GM21360 (cell line): ENCODE data around the gene SPATS2L.
"Not testable (repeated sequence)": the region's sequence is repeated elsewhere in the genome, so short reads cannot be mapped to it uniquely, and the experiment has no call there.

ENCODE experiments used
- ATAC-seq: cut with Tn5 transposase; IDR thresholded peaks from one replicate; pipeline ENCODE4 v1.9.1; 2021; ENCODE audit warnings: mild to moderate bottlenecking, moderate library complexity; ENCODE audit not compliant: unreplicated experiment

Gene SPATS2L

DNA sequence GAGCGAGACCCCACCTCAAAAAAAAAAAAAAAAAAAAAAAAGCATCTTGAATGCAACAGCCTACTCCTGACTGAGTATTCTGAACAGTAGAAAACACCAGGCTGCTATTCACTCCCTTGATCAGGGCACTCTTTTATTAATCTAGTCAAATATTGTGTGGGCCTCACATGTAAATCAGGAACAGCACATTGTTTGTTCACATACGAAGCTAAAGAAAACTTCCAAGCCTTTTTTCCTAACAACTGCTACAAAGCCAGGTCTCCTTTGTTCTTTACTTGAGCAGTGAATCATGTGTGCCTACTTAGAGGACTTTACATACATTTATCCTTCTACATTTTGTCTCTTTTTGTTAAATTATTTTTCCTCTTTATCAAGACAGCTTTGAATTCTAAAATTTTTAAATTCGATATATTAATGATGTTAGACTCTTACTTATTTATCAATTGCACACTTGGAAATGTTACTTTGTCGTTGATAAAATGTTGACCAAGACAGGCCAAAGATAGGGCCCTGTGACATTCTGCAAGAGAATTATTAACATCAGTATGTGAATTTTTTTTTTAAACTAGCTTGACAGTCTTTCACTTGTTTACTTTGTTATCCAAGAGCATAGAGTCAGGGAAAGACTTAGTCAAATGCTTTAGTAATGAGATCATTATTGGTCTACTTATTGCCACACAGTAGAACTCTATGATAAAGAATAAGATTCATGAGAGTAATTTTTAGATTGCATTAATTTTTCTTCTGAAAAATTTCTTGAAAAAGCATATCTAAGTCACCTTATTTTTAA is 13.2 kb downstream of the SPATS2L start:
- no peak for ATAC-seq

DNA sequence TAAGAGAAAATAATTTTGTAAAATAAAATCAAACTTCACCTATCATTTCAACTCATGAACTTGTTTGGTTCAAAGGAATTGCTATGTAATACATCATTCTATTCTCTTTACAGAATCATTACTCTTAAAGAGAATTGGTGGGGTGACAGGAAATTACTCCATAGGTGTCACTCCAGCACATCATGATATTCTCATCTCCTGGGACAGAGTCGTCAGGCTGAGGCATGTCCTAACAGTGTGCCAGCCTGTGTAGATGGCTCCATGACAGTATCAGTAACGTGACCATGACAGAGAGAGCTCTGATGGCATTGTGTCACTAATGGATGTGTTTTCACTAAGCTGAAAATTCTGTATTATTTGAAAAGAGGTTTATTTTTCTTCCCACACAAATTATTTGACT is 13.9 kb downstream of the SPATS2L start:
- ATAC-seq = no peak

DNA sequence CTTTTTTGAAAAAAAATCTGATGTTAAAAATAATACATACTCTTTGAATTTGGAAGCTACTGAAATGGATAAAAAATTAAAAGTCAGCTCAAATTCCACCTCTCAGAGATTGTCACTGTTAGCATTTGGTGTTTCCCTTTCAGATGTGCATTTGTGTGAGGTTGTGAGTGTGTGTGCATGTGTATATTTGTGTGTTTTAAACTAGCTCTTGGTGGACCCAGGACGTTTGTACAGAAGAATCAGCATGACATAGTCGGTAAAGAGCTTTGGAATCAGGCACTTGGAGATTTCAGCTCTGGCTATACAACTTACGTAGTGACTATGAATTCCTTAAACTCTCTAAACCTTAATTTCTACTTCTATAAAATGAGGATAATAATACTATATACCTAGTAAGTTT is 14.5 kb downstream of the SPATS2L start:
- ATAC-seq = no peak

DNA sequence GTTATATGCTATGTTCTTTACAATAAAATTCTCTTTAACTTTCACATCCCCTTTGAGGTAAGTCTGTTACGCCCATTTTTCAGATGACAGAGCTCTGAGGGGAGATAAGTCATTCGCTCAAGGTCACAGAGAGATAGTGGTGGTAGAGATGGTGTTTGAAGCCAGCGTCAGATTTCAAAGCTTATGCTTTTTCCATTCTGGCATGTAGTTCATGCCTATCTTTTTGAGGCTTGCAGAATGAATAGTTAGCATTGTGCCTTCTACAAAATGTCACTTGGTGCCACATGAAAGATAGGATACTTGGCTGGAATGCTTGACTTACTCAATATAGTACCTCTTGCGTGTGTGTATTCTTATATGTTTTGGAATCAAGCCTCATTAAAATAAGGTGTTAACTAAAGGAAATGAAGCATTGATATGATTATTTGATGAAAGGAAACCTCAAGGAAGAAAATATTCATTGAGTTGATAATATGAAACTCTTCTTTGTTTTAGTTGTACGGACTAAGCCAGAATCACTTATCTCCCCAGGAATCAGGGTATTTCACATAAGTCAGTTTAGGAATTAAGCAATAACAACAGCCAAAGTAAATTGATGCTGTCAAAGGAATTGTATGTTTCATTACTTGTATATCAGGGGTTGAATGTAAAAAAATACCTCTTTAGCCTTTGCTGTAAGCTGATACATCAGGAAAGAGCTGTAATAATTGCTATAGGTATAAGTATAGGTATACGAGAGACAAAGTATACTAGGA is 15.5 kb downstream of the SPATS2L start:
- no peak for ATAC-seq

DNA sequence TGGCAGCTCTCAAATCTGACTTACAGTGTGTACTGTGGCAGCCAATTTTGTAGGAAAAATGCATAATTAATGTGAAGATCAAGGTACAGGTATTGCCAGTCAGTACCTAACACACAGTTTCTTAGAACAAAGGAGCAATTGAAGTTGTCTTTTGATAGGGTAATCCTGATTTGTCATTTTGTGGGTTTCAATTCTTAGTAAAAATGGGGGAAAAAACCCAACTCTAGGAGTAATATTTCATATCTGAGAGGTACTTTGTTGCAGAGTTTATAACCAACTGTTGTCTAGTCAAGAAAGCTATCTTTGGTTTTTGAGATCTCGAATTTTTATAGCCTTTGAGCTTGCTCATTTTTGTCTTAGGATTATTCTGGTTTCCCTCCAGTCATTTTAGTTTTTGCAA is 16.1 kb downstream of the SPATS2L start:
- no peak for ATAC-seq

DNA sequence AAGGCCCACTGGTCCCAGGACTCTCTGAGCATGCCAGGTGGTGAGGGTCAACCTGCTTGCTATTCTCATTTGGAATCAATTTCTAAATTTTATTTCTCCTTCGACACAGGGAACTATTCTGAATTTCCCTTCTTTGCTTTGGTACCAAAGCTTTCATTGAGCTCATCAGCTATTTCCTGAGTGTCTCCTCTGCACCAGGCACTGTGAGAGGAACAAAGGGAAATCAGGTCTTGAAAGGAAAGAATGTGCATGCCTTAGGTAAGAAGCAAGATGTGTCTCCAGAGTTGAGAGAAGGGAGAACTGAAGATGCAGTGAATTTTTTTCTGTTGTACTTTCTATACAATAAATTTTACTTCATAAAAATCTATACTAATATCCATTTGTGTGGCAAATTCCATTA is 17.9 kb downstream of the SPATS2L start:
- no peak for ATAC-seq

DNA sequence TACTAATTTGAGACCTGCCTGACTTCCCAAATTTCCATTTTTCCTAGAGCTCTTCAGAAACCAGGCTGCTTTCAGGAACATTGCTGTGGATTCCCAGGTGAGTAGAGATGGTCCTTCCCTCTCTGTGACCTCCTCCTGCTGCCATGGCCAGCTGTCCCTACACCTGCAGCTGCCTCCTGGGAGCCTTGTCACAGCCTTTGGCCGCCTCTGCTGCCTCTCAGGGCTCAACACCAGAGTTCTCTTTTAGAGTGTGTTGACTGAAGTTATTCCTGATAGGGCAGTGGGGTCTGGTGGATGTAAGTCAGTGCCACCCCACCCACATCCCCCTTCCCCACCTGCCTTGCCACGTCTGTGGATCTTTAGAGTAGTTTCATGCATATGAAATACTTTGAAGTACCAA is 22.9 kb downstream of the SPATS2L start:
- ATAC-seq = no peak

DNA sequence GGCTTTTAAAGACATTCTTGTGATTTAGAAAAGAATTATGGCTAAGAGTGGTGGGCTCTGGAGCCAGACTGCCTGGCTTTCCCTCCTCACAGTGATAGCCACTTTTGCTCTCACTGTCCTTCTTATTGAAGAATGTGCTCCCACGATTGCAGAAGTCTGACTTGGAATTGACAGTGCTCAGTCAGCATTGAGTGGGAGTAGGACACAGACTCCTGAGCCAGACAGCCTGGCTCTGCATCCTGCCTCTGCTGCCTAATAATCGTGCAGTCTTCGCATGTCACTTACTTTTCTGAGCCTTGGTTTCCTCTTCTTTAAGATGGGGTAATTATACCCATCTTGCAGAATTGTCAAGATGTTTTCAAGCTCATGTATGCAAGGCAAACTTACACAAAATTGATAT is 23.3 kb downstream of the SPATS2L start:
- no peak for ATAC-seq

DNA sequence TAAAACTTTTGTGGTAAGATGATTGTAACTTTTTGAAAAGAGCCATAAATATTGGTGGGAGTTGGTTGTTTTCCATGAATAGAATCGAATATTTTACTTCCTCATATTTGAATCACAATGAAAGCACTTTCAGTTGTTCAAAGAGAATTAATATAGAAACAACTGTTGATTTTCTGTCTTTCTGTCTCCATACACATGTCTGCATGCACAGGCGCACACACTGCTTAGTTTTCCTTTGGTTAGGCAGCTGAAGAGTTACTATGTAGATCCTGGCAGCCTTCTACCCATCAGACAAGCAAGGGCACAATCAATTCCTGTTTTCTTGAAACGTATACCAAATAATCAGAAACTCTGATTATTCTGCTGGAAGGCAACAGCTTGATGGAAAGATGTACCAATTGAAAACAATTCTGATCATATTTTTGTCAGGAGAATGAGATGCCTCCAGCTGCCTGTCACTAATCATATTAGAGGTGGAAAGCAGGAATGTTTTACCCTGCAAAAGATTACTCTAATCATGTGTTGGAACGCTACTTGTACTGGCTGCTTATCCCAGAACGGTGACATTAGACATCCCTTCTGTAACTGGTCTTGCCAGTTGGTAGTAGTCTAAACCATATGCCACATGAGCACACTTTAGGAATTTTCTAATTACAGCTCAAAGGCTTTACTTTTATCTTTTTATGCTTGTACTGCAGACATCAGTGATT is 24.0 kb downstream of the SPATS2L start:
- ATAC-seq = no peak

DNA sequence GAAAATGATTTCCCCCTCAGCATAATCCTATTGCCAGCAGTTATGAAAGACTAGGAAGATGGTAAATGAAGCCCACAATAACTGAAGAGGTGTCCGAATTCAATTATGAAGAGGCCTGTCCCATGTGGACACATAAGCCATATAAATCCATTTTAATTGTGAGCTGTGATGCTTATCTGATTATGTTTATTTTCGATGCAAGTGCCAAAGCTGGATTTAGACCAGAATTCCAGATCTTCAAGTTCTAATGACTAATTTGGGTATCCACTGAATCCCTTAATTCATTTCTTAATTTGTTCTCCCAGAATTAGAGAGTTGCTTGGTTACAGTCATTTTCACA is 24.5 kb downstream of the SPATS2L start:
- no peak for ATAC-seq

DNA sequence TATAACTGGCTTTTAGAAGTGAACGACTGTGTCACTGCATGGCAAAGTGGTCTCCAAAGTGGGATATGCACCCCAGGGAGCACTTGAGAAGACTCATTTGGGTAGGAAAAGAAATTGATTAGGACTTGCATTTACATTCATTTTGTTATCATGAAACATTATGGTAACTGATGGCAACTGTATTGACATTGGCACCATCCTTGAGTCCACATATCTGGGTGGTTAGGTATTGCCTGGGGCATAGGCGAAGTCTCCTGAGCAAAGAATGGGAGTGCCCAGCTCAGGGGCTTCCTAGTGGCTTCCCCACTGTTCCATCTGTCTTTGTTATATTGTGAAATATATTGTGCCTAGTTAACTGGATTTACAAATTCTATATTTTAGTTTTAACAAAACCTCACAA is 29.2 kb downstream of the SPATS2L start:
- no peak for ATAC-seq

DNA sequence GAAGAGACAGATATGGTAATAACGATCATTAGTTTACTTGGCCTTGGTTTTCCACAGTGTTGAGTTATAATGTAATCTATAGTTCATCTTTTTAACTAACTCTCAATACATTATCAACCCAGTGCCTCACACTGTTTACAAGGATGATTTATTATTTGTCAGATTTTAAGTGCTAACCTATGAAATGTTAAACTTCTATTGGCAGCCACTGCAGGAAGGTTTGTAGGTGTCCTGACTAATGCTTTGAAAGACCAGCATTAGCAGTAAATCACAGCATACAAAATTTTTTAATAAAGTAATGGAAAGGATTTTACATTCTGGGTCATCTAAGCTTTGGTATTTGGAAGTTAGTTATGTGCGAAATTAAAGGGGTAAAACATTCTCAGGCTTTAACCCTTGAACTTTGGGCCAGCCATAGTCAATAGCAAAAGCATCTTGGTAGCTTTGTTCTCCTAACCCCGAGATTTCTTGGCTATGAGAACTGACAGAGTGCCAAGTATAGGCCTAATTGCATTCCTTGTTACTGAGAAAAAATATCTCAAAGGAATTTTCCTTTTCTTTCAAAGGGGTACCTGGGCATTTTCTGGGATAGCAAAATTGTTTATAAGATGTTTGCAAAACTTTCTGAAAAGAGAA is 30.6 kb downstream of the SPATS2L start:
- ATAC-seq = no peak

DNA sequence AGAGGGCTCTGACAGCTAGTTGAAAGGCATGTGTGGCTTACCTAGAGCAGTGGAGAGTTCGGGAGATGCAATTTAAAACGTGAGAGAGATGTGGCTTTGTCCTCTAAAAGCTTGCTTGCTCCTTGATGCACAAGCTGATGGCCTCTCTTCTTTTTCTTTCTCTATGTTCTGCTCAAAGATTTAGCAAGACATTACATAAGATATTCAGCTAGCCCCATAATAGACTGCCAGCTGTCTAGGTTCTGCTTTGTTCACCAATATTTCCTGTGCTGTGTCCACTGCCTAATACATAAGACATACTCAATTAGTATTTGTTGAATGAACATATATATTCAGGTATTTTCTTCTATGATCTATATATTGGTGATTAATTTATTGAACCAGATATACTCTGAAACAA is 31.1 kb downstream of the SPATS2L start:
- ATAC-seq = no peak

DNA sequence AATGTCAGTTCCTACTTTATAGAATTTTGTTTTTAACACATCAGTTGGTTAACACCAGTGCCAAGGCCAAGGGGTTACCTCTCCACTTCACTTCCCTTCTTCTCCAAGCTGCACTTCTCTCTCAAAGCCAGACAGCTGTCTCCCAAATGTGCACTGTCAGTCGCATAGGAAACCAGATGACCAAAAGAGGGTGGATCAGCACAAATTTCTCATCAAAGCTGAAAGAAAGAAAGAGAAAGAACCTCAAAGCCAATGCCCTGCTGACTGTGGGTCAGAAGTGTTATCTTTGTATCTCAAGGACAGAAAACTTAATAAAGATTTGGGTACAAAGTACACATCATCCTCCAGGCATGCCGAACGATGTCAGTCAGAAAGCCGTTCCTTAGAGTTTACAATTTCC is 32.2 kb downstream of the SPATS2L start:
- no peak for ATAC-seq

DNA sequence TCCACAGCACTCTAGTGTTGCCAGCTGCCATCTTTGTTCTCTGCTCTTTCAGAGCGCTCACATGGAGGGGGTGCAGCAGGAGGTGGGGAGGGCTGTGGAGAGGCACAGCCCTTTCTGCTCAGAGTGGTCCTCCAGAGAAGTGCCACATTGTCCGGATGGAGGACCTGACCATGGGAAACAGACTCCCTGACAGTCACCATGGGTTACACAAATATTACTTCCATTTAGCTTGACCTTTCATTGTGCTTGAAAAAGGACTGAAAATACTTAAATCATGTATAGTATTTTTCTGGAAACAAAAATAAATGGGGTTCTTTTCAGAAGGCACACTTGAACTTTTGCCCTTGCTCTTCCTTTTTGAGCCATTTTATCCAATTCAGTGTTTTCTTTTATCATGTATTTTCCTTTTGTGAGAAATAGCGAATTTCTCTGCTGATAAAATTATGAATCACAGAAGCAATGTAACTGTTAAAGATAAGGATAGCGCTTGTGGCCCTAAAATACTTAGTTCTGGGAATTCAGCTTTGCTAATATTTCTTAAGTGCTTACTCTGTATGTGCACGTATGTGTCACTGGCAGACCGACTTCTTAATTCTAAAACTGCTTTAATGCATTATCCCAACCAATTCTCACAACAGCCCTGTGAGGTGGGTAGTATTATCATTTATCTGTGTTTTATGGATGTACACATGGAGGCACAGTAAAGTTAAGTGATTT is 34.2 kb downstream of the SPATS2L start:
- no peak for ATAC-seq

DNA sequence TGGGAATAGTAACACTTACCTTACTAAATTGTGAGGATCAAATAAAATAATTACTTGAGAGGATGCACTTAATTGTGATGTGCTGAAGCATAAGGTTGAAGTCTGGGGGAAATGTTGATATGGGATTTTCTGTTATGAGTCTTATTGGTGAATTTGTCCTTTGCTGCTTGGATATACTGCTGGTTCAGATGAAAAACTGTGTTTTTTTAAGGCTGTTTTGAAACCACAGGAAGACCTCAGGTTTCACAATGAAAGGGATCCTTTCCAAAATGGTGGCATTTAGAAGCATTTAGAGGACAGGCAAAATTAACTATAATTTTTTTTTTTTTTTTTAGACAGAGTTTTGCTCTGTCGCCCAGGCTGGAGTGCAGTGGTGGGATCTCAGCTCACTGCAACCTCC is 34.9 kb downstream of the SPATS2L start:
- no peak for ATAC-seq

DNA sequence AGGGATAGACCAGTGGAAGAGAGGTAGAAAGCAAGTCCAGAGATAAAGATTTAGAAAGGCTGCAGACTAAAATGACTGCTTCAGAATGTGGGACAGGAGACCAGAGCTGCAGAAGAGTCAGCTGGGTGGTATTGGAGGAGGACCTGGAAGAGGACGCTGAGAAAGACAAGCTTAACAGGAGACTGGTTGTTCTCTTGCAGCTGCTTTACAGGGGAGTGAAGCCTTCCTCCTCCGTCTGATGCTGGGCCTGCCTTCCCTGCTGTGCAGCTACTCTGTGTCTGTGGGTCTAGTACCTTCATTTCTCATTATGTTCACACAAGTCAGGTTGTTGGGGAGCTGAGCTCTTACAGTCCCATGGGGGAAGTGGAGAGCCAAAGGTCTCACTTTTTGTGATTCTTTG is 35.7 kb downstream of the SPATS2L start:
- no peak for ATAC-seq

DNA sequence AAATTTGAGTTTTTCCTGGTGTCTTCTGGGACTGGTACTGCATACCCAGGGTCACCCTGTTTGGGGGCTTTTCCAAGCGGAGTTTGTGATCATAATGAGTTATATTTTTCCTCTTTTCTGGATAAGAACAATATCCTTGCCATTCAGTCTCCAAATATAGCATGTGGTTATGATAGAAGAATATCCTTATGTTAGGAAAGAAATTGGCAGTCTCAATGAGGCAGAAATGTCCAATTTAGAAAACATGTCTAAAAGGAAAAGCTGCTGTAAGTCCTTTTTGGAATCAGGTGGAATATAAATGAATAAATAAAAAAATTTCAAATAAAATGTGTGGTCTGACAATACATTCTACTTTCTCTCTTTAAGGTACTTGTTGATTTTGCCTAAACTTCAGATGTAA is 36.2 kb downstream of the SPATS2L start:
- ATAC-seq = no peak

DNA sequence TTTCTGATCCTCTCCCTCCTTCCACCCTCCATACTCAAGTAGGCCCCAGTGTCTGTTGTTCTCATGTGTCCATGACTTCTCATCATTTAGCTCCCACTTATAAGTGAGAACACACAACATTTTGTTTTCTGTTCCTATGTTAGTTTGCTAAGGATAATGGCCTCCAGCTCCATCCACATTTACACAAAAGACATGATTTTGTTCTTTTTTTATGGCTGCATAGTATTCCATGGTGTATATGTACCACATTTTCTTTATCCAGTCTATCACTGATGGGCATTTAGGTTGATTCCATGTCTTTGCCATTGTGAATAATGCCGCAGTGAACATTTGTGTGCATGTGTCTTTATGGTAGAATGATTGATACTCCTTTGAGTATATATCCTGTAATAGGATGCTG is 37.7 kb downstream of the SPATS2L start:
- ATAC-seq = not testable (repeated sequence)

DNA sequence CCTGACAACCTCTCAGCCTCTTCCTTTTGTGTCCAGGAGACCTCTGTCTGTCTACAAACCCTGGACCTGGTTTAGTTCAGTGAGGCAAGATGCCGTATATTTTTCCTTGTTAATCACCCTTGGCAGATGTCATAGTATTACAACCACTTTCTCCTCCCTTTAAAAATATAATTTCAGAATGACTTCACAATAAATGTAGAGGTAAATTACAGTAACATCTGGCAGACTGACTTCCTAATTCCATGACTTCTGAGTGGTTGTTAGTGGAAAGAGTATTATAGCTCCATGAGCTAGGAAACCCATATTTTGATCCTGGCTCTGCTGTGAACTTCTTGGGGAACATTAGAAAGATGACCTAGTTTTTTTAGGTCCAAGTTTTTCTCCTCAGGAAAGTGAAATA is 39.5 kb downstream of the SPATS2L start:
- ATAC-seq = no peak

DNA sequence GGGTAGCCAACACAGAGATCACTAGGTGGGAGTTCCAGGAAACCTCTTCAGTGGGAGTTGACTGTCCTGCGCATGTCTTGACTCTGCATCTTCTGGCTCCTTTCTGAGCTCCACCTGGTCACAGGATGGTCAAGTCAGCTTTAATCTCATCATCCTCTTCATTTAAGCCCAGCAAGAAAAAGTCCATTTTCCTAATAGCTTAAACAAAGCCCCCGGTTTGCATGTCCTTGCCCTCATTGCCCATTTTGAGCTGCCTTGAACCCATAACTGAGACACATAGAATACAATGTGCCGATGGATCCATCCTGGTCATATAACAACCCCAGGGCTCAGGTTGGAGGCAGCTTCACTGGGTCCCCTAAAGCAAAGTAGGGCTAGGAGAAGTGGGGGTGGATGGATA is 40.8 kb downstream of the SPATS2L start:
- ATAC-seq = no peak
